HEK293 (cell line): ENCODE results near the gene SLC2A4.

Experiments
- BCL11B ChIP-seq: fragments of 450-650 bp; formaldehyde crosslinking; IDR thresholded peaks from 2 replicates; pipeline ENCODE4 v1.5.1; 2016; ENCODE audit warnings: low read depth, missing biosample characterization, missing genetic modification characterization
- IKZF3 ChIP-seq: fragments of 450-650 bp; IDR thresholded peaks from 2 replicates; pipeline ENCODE4 v1.5.0; 2018; ENCODE audit warnings: missing biosample characterization, mild to moderate bottlenecking, missing genetic modification characterization, moderate library complexity
- PRDM1 ChIP-seq: fragments of 450-650 bp; formaldehyde crosslinking; IDR thresholded peaks from 2 replicates; pipeline ENCODE4; 2016; ENCODE audit warnings: missing biosample characterization, missing genetic modification characterization
- RBAK ChIP-seq: fragments of 450-650 bp; formaldehyde crosslinking; IDR thresholded peaks from 2 replicates; pipeline ENCODE4 v1.5.1; 2016; ENCODE audit warnings: missing biosample characterization, missing genetic modification characterization
- ZNF112 ChIP-seq: fragments of 450-650 bp; formaldehyde crosslinking; IDR thresholded peaks from 2 replicates; pipeline ENCODE4 v1.5.0; 2017; ENCODE audit warnings: missing biosample characterization, missing genetic modification characterization
- ZNF157 ChIP-seq: fragments of 450-650 bp; formaldehyde crosslinking; IDR thresholded peaks from 2 replicates; pipeline ENCODE4 v1.5.1; 2016; ENCODE audit warnings: missing biosample characterization, missing genetic modification characterization
- ZNF202 ChIP-seq: fragments of 450-650 bp; formaldehyde crosslinking; IDR thresholded peaks from 2 replicates; pipeline ENCODE4 v1.5.1; 2016; ENCODE audit warnings: missing biosample characterization, missing genetic modification characterization, borderline replicate concordance
- ZNF239 ChIP-seq: fragments of 450-650 bp; formaldehyde crosslinking; IDR thresholded peaks from 2 replicates; pipeline ENCODE4 v1.5.1; 2016; ENCODE audit warnings: missing biosample characterization, missing genetic modification characterization
- ZNF24 ChIP-seq: fragments of 450-650 bp; formaldehyde crosslinking; IDR thresholded peaks from 2 replicates; pipeline ENCODE4 v1.5.1; 2016; ENCODE audit warnings: missing biosample characterization, missing genetic modification characterization
- ZNF266 ChIP-seq: fragments of 450-650 bp; formaldehyde crosslinking; IDR thresholded peaks from 2 replicates; pipeline ENCODE4 v1.5.1; 2016; ENCODE audit warnings: missing biosample characterization, missing genetic modification characterization, low read depth
- ZNF292 ChIP-seq: fragments of 450-650 bp; formaldehyde crosslinking; IDR thresholded peaks from 2 replicates; pipeline ENCODE4 v1.5.1; 2016; ENCODE audit warnings: low read depth, missing biosample characterization, missing genetic modification characterization, borderline replicate concordance
- ZNF510 ChIP-seq: fragments of 450-650 bp; formaldehyde crosslinking; IDR thresholded peaks from 2 replicates; pipeline ENCODE4 v1.5.1; 2018; ENCODE audit warnings: mild to moderate bottlenecking, missing genetic modification characterization, missing biosample characterization; ENCODE audit not compliant: insufficient replicate concordance
- ZNF548 ChIP-seq: fragments of 450-650 bp; formaldehyde crosslinking; IDR thresholded peaks from 2 replicates; pipeline ENCODE4 v1.5.1; 2016; ENCODE audit warnings: missing biosample characterization, missing genetic modification characterization
- ZNF571 ChIP-seq: fragments of 450-650 bp; formaldehyde crosslinking; IDR thresholded peaks from 2 replicates; pipeline ENCODE4 v1.5.0; 2017; ENCODE audit warnings: missing biosample characterization, missing genetic modification characterization
- ZNF585B ChIP-seq: fragments of 450-650 bp; formaldehyde crosslinking; IDR thresholded peaks from 2 replicates; pipeline ENCODE4 v1.5.1; 2016; ENCODE audit warnings: missing biosample characterization, missing genetic modification characterization
- ZNF596 ChIP-seq: fragments of 450-650 bp; IDR thresholded peaks from 2 replicates; pipeline ENCODE4 v1.5.0; 2018; ENCODE audit warnings: missing biosample characterization, mild to moderate bottlenecking, missing genetic modification characterization, moderate library complexity
- ZNF600 ChIP-seq: fragments of 450-650 bp; formaldehyde crosslinking; IDR thresholded peaks from 2 replicates; pipeline ENCODE4 v1.5.1; 2016; ENCODE audit warnings: missing biosample characterization, missing genetic modification characterization
- ZNF626 ChIP-seq: fragments of 450-650 bp; sonication (Bioruptor Pico); formaldehyde crosslinking; IDR thresholded peaks from 2 replicates; pipeline ENCODE4 v1.5.1; 2018; ENCODE audit warnings: missing biosample characterization, missing genetic modification characterization, inconsistent platforms
- ZNF701 ChIP-seq: fragments of 450-650 bp; formaldehyde crosslinking; IDR thresholded peaks from 2 replicates; pipeline ENCODE4 v1.5.1; 2016; ENCODE audit warnings: missing biosample characterization, missing genetic modification characterization
- ZNF768 ChIP-seq: fragments of 450-650 bp; formaldehyde crosslinking; IDR thresholded peaks from 2 replicates; pipeline ENCODE4 v1.5.1; 2018; ENCODE audit warnings: missing biosample characterization, mild to moderate bottlenecking, missing genetic modification characterization
- TF ChIP-seq, protein P1 (sequence below): fragments of 450-650 bp; formaldehyde crosslinking; IDR thresholded peaks from 2 replicates; pipeline ENCODE4 v1.5.1; 2016; ENCODE audit warnings: missing biosample characterization, missing genetic modification characterization
- TF ChIP-seq, protein P2 (sequence below): fragments of 450-650 bp; formaldehyde crosslinking; IDR thresholded peaks from 2 replicates; pipeline ENCODE4 v1.5.1; 2016; ENCODE audit warnings: missing biosample characterization, missing genetic modification characterization
- TF ChIP-seq, protein P3 (sequence below): fragments of 450-650 bp; formaldehyde crosslinking; IDR thresholded peaks from 2 replicates; pipeline ENCODE4 v1.5.1; 2016; ENCODE audit warnings: missing biosample characterization, missing genetic modification characterization
- TF ChIP-seq, protein P4 (sequence below): fragments of 450-650 bp; formaldehyde crosslinking; IDR thresholded peaks from 2 replicates; pipeline ENCODE4 v1.5.1; 2017; ENCODE audit warnings: missing biosample characterization, missing genetic modification characterization
- TF ChIP-seq, protein P5 (sequence below): fragments of 450-650 bp; formaldehyde crosslinking; IDR thresholded peaks from 2 replicates; pipeline ENCODE4 v1.5.1; 2016; ENCODE audit warnings: missing biosample characterization, missing genetic modification characterization
- TF ChIP-seq, protein P6 (sequence below): fragments of 450-650 bp; formaldehyde crosslinking; IDR thresholded peaks from 2 replicates; pipeline ENCODE4 v1.5.1; 2016; ENCODE audit warnings: missing biosample characterization, missing genetic modification characterization

The SLC2A4 gene

DNA sequence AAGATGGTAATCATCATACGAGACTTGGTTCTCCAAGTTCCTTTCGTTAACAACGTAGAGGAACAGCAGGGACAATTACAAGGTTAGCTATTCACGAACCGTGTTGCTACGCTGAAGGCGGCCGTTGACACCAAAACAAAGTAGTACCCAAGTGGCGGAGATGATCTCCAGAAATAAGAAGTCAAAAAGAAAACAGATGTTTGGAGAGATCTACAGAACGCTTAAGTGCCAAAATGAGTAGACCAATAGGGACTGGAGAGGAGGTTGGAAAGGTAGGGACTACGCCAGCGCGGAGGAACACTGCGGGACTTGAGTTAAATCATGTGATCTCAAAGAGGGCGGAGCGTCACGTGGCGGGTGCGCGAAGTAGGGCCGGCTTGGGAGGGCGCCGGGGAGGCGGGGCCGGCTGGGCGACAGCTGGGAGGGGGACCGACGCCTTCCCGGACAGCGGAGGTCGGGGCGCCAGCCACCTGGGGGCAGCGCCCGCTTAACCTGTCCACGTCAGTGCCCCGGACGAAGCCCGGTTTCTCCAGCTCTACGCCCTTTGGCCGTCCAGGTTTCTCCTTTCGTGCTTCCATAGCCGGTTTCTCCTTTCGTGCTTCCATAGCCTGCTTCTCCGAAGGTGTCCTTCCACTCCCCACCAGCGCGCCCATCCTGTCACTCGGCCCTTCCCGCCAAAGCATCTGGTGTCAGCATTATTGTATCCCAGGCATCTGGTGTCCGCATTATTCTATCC is 38.6 kb upstream of the SLC2A4 start (continued):
- TF ChIP-seq, protein P1, sequence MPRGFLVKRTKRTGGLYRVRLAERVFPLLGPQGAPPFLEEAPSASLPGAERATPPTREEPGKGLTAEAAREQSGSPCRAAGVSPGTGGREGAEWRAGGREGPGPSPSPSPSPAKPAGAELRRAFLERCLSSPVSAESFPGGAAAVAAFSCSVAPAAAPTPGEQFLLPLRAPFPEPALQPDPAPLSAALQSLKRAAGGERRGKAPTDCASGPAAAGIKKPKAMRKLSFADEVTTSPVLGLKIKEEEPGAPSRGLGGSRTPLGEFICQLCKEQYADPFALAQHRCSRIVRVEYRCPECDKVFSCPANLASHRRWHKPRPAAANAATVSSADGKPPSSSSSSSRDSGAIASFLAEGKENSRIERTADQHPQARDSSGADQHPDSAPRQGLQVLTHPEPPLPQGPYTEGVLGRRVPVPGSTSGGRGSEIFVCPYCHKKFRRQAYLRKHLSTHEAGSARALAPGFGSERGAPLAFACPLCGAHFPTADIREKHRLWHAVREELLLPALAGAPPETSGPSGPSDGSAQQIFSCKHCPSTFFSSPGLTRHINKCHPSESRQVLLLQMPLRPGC (tag by site-specific recombination): peak; percentile 97
- TF ChIP-seq ZNF157 (no peak), ZNF768 (tag by site-specific recombination) (no peak), ZNF239 (tag by site-specific recombination) (0 out of 2 replicates have a peak, but pooled peaks have one; percentile 62), RBAK (no peak), ZNF548 (no peak), ZNF571 (tag by site-specific recombination) (no peak), ZNF266 (tag by site-specific recombination) (no peak; the same call in 1 of the 2 replicates), IKZF3 (tag by site-specific recombination) (peak; percentile 60; the same call in 1 of the 2 replicates), ZNF626 (tag by site-specific recombination) (no peak), ZNF585B (tag by site-specific recombination) (no peak), PRDM1 (tag by site-specific recombination) (0 out of 2 replicates have a peak, but pooled peaks have one; percentile 24), ZNF292 (tag by site-specific recombination) (no peak), ZNF202 (tag by site-specific recombination) (no peak), ZNF112 (tag by site-specific recombination) (no peak), ZNF24 (tag by site-specific recombination) (peak; percentile 98), BCL11B (tag by site-specific recombination) (0 out of 2 replicates have a peak, but pooled peaks have one; percentile 17), ZNF510 (tag by site-specific recombination) (no peak), ZNF600 (peak; percentile 99), ZNF596 (tag by site-specific recombination) (no peak), ZNF701 (tag by site-specific recombination) (no peak)
- TF ChIP-seq, protein P2, sequence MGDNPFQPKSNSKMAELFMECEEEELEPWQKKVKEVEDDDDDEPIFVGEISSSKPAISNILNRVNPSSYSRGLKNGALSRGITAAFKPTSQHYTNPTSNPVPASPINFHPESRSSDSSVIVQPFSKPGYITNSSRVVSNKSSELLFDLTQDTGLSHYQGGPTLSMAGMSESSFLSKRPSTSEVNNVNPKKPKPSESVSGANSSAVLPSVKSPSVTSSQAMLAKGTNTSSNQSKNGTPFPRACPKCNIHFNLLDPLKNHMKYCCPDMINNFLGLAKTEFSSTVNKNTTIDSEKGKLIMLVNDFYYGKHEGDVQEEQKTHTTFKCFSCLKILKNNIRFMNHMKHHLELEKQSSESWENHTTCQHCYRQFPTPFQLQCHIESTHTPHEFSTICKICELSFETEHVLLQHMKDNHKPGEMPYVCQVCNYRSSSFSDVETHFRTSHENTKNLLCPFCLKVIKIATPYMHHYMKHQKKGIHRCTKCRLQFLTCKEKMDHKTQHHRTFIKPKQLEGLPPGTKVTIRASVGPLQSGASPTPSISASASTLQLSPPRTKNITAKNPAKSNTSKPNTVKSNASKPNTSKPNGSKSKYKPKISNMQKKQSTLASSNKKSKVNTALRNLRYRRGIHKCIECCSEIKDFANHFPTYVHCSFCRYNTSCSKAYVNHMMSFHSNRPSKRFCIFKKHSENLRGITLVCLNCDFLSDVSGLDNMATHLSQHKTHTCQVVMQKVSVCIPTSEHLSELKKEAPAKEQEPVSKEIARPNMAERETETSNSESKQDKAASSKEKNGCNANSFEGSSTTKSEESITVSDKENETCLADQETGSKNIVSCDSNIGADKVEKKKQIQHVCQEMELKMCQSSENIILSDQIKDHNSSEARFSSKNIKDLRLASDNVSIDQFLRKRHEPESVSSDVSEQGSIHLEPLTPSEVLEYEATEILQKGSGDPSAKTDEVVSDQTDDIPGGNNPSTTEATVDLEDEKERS (tag by site-specific recombination): peak; percentile 73; the same call in 1 of the 2 replicates
- TF ChIP-seq, protein P3, sequence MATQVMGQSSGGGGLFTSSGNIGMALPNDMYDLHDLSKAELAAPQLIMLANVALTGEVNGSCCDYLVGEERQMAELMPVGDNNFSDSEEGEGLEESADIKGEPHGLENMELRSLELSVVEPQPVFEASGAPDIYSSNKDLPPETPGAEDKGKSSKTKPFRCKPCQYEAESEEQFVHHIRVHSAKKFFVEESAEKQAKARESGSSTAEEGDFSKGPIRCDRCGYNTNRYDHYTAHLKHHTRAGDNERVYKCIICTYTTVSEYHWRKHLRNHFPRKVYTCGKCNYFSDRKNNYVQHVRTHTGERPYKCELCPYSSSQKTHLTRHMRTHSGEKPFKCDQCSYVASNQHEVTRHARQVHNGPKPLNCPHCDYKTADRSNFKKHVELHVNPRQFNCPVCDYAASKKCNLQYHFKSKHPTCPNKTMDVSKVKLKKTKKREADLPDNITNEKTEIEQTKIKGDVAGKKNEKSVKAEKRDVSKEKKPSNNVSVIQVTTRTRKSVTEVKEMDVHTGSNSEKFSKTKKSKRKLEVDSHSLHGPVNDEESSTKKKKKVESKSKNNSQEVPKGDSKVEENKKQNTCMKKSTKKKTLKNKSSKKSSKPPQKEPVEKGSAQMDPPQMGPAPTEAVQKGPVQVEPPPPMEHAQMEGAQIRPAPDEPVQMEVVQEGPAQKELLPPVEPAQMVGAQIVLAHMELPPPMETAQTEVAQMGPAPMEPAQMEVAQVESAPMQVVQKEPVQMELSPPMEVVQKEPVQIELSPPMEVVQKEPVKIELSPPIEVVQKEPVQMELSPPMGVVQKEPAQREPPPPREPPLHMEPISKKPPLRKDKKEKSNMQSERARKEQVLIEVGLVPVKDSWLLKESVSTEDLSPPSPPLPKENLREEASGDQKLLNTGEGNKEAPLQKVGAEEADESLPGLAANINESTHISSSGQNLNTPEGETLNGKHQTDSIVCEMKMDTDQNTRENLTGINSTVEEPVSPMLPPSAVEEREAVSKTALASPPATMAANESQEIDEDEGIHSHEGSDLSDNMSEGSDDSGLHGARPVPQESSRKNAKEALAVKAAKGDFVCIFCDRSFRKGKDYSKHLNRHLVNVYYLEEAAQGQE (tag by site-specific recombination): peak; percentile 50; the same call in 1 of the 2 replicates
- TF ChIP-seq, protein P4, sequence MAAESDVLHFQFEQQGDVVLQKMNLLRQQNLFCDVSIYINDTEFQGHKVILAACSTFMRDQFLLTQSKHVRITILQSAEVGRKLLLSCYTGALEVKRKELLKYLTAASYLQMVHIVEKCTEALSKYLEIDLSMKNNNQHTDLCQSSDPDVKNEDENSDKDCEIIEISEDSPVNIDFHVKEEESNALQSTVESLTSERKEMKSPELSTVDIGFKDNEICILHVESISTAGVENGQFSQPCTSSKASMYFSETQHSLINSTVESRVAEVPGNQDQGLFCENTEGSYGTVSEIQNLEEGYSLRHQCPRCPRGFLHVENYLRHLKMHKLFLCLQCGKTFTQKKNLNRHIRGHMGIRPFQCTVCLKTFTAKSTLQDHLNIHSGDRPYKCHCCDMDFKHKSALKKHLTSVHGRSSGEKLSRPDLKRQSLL: 0 out of 2 replicates have a peak, but pooled peaks have one; percentile 16
- TF ChIP-seq, protein P5, sequence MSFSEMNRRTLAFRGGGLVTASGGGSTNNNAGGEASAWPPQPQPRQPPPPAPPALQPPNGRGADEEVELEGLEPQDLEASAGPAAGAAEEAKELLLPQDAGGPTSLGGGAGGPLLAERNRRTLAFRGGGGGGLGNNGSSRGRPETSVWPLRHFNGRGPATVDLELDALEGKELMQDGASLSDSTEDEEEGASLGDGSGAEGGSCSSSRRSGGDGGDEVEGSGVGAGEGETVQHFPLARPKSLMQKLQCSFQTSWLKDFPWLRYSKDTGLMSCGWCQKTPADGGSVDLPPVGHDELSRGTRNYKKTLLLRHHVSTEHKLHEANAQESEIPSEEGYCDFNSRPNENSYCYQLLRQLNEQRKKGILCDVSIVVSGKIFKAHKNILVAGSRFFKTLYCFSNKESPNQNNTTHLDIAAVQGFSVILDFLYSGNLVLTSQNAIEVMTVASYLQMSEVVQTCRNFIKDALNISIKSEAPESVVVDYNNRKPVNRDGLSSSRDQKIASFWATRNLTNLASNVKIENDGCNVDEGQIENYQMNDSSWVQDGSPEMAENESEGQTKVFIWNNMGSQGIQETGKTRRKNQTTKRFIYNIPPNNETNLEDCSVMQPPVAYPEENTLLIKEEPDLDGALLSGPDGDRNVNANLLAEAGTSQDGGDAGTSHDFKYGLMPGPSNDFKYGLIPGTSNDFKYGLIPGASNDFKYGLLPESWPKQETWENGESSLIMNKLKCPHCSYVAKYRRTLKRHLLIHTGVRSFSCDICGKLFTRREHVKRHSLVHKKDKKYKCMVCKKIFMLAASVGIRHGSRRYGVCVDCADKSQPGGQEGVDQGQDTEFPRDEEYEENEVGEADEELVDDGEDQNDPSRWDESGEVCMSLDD (tag by site-specific recombination): peak; percentile 88
- TF ChIP-seq, protein P6, sequence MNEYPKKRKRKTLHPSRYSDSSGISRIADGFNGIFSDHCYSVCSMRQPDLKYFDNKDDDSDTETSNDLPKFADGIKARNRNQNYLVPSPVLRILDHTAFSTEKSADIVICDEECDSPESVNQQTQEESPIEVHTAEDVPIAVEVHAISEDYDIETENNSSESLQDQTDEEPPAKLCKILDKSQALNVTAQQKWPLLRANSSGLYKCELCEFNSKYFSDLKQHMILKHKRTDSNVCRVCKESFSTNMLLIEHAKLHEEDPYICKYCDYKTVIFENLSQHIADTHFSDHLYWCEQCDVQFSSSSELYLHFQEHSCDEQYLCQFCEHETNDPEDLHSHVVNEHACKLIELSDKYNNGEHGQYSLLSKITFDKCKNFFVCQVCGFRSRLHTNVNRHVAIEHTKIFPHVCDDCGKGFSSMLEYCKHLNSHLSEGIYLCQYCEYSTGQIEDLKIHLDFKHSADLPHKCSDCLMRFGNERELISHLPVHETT (tag by site-specific recombination): peak; percentile 98
